K562 (cell line): ENCODE results near the gene SPTBN2. TPM values are rescaled to one million over a fixed set of nuclear protein-coding genes. Genes with fewer than 3 reads are reported as not detected.

Experiments used
- ATAC-seq: fragments of 200-7000 bp; cut with Tn5 transposase; 3 replicates; pipeline ENCODE4 v1.9.1; 2020; ENCODE audit warnings: moderate library complexity
- BruUV-seq: library from RNA; stranded (reverse); fragments of 400-500 nt; replicated peaks from 2 replicates; lab custom pipeline; 2021; lab: Mats Ljungman, UMichigan
- CTCF ChIA-PET: fragments of 300-600 bp; formaldehyde crosslinking; extraction: SDS; loops from one replicate; lab custom pipeline; 2021; ENCODE audit warnings: low intra/inter-chr PET ratio; lab: Yijun Ruan, JAX
- POLR2A ChIA-PET: fragments of 300-600, 350-650 bp; sonication (Branson Sonifier 250); formaldehyde crosslinking; extraction: SDS; loops from one replicate; lab custom pipeline; 2021; ENCODE audit warnings: antibody characterized with exemption, inconsistent platforms; lab: Yijun Ruan, JAX
- DNase-seq, 4 experiments: peaks; one replicate each; pipeline versions ENCODE4 v3.0.0 to v3.0.0-alpha.2; 2011 to 2018; ENCODE audit warnings: low spot score in 3 of 4, mixed read lengths in 3 of 4; ENCODE audit errors: extremely low read depth in 1 of 4
- FAIRE-seq: peaks from 2 replicates; lab custom pipeline; 2011; peaks lifted over from hg19 to GRCh38; lab: Jason Lieb, UNC
- H2AFZ ChIP-seq: 2 replicates; pipeline ENCODE4 v1.6.0; 2011; ENCODE audit warnings: low read depth, low read length, control low read depth, inconsistent platforms
- H3K27ac ChIP-seq: fragments of 200-600 bp; 3 replicates; pipeline ENCODE4 v1.8.0; 2011; ENCODE audit warnings: low read depth, mild to moderate bottlenecking, control low read depth, inconsistent platforms, low read length, moderate library complexity, mixed read lengths; ENCODE audit errors: extremely low read depth
- H3K27me3 ChIP-seq, 2 experiments: fragments of 300-600 bp in 1 of 2; 2 replicates in 1 of 2; 3 replicates in 1 of 2; pipeline versions ENCODE4 v1.6.0 to v1.8.0; 2011; ENCODE audit warnings: inconsistent platforms in 2 of 2, low read length in 2 of 2, mild to moderate bottlenecking in 1 of 2, mixed read lengths in 1 of 2, moderate library complexity in 1 of 2; ENCODE audit not compliant: control insufficient read depth in 2 of 2, insufficient read depth in 2 of 2
- H3K36me3 ChIP-seq: fragments of 300-600 bp; 3 replicates; pipeline ENCODE4 v1.8.0; 2011; ENCODE audit warnings: mild to moderate bottlenecking, low read length, inconsistent platforms; ENCODE audit not compliant: control insufficient read depth, insufficient read depth
- H3K4me1 ChIP-seq, 2 experiments: fragments of 200-600 bp in 1 of 2; replicated peaks in 1 of 2; 2 replicates in 1 of 2; 3 replicates in 1 of 2; pipeline versions ENCODE4 v1.5.1 to v1.8.0; 2011; ENCODE audit warnings: inconsistent platforms in 2 of 2, low read length in 2 of 2, mild to moderate bottlenecking in 1 of 2, mixed read lengths in 1 of 2, moderate library complexity in 1 of 2; ENCODE audit not compliant: control insufficient read depth in 2 of 2, insufficient read depth in 2 of 2
- H3K4me2 ChIP-seq: 2 replicates; pipeline ENCODE4 v1.6.1; 2011; ENCODE audit warnings: low read length, control low read depth, inconsistent platforms, mixed read lengths; ENCODE audit not compliant: insufficient read depth
- H3K4me3 ChIP-seq: fragments of 200-600 bp; sonication (generic), shearing (Covaris generic); 2 replicates; pipeline ENCODE4 v1.5.1; 2016; ENCODE audit warnings: control low read depth, inconsistent platforms
- H3K79me2 ChIP-seq: fragments of 200-600 bp; 3 replicates; pipeline ENCODE4 v1.8.0; 2011; ENCODE audit warnings: low read length, inconsistent platforms; ENCODE audit not compliant: control insufficient read depth, insufficient read depth
- H3K9ac ChIP-seq, 2 experiments: 2 replicates each; pipeline versions ENCODE4 v1.6.0 to v1.6.1; 2011; ENCODE audit warnings: low read depth in 2 of 2, low read length in 2 of 2, control low read depth in 1 of 2, inconsistent platforms in 1 of 2, mild to moderate bottlenecking in 1 of 2, mixed read lengths in 1 of 2; ENCODE audit not compliant: insufficient read depth in 1 of 2
- H3K9me1 ChIP-seq: one replicate; pipeline ENCODE4 v1.6.0; 2011; ENCODE audit warnings: inconsistent platforms, mild to moderate bottlenecking, low read length, moderate library complexity; ENCODE audit not compliant: control insufficient read depth, insufficient read depth
- H3K9me3 ChIP-seq: replicated peaks from 2 replicates; pipeline ENCODE4 v1.5.1; 2011; ENCODE audit warnings: low read depth, low read length, inconsistent platforms; ENCODE audit not compliant: control insufficient read depth, insufficient read depth
- H4K20me1 ChIP-seq: replicated peaks from 2 replicates; pipeline ENCODE4 v1.6.1; 2011; ENCODE audit warnings: low read length, inconsistent platforms, mixed read lengths; ENCODE audit not compliant: control insufficient read depth, insufficient read depth
- NCOA4 ChIP-seq: fragments of 450-650 bp; IDR thresholded peaks from 2 replicates; pipeline ENCODE4 v1.6.1; 2018; ENCODE audit warnings: mild to moderate bottlenecking; ENCODE audit not compliant: partially characterized antibody
- NFRKB ChIP-seq: fragments of 450-650 bp; IDR thresholded peaks from 2 replicates; pipeline ENCODE4 v1.6.1; 2016; ENCODE audit warnings: low read depth
- POLR3G ChIP-seq: IDR thresholded peaks from 2 replicates; pipeline ENCODE4 v1.6.1; 2011; ENCODE audit not compliant: insufficient read length, insufficient replicate concordance; ENCODE audit errors: extremely low read depth
- RBFOX2 ChIP-seq: fragments of 200-400 bp; formaldehyde crosslinking; IDR thresholded peaks from 2 replicates; pipeline ENCODE4 v1.6.1; 2017; ENCODE audit warnings: low read depth, mild to moderate bottlenecking, low read length, moderate library complexity
- WGBS: fragments of 100-300 bp; shearing (Covaris generic); methylation state at CpG from one replicate; pipeline ENCODE4 v1.1.6; 2016; ENCODE audit warnings: low coverage, mixed read lengths; ENCODE audit not compliant: insufficient coverage; ENCODE audit errors: missing lambda C conversion rate; 5-methylcytosine and 5-hydroxymethylcytosine counted together
- in situ Hi-C: fragments of 300-500 bp; cut with MboI; formaldehyde crosslinking; loops from 4 replicates; pipeline ENCODE4 v1.15.0; 2018; ENCODE audit warnings: inconsistent platforms, mixed read lengths
- intact Hi-C: fragments of 100-400 bp; cut with micrococcal nuclease; formaldehyde crosslinking; loops from 2 replicates; pipeline ENCODE4 v1.14.2; 2022
- polyA plus RNA-seq, 8 experiments: library from polyadenylated mRNA; depleted of rRNA in 4 of 8; stranded (reverse) in 5 of 8; unstranded in 3 of 8; fragments of >200 nt; fragmentation: Nextera tagmentation in 2 of 8; fragmentation: Illumina TruSeq in 1 of 8; extraction: Ambion mirVana in 2 of 8; extraction: Trizol in 1 of 8; gene quantifications; 2 replicates each; pipeline versions ENCODE4 v1.2.1 to v1.2.3, GENCODE V29; 2011 to 2014; ENCODE audit warnings: inconsistent platforms in 1 of 8, missing spikeins in 1 of 8
- total RNA-seq, 7 experiments: library from RNA; depleted of rRNA in 6 of 7; stranded (reverse); fragments of >200 nt in 6 of 7; fragmentation: Illumina TruSeq in 2 of 7; extraction: Trizol in 2 of 7; gene quantifications; 2 replicates each; pipeline versions ENCODE4 v1.2.1 to v1.2.3, GENCODE V29; 2011 to 2021; ENCODE audit warnings: low replicate concordance in 1 of 7

SPTBN2 gene
- total and polyA plus RNA-seq, 9 of the 15 experiments (the other 6 are each of a cell fraction or from before 2014, with no cell fraction given), result 0.38 to 56.5 (median 19.7) TPM

GRCh38 chr11:66707486-66707885 lies 21.5 kb downstream of the SPTBN2 start:
- BruUV-seq, result no TSS peak
- H3K27ac ChIP-seq, result no peak overlapping the region
- 93% methylated on average over 22 of the region's 26 CpGs for WGBS

GRCh38 chr11:66706989-66707388 lies 22.0 kb downstream of the SPTBN2 start:
- peaks cover 5 to 37% of the 10 kb centered on the region in 2 experiments for H3K4me1 ChIP-seq
- H3K9ac ChIP-seq, result peak overlapping the region in 1 of 2 experiments; percentile 61; a peak in 2 of 4 replicates
- peaks cover 53% of the 10 kb centered on the region; the same call in 2 of the 3 replicates for H3K36me3 ChIP-seq
- no peak overlapping the region for H3K4me3 ChIP-seq
- in situ Hi-C loops, result no loop called here
- WGBS, result 91% methylated on average over 9 of the region's 9 CpGs
- H3K27me3 ChIP-seq, result no peaks in the 10 kb centered on the region
- no peaks in the 10 kb centered on the region for H4K20me1 ChIP-seq
- no peak for DNase-seq
- no TSS peak for BruUV-seq
- ChIA-PET POLR2A (interaction anchor here (0.5 to 1.6 kb wide), 2 partner anchors 16 to 49 kb away, joined by 3 to 4 read pairs; no protein-coding TSS in a partner anchor), CTCF (no interaction called here)
- H3K9me3 ChIP-seq, result no peaks in the 10 kb centered on the region
- no peak for ATAC-seq
- intact Hi-C loops, result no loop called here
- TF ChIP-seq NCOA4, result no peak
- TF ChIP-seq POLR3G, result no peak
- H3K79me2 ChIP-seq, result no peaks in the 10 kb centered on the region
- H3K4me2 ChIP-seq, result no peak overlapping the region
- H2AFZ ChIP-seq, result no peak overlapping the region
- no peaks in the 10 kb centered on the region for H3K9me1 ChIP-seq
- no peak overlapping the region for H3K27ac ChIP-seq
- no peak for FAIRE-seq

More at GRCh38 chr11:66707486-66707885, 21.5 kb downstream of the SPTBN2 start:
- ChIA-PET CTCF (no interaction called here), POLR2A (interaction anchor here (0.5 to 1.6 kb wide), 2 partner anchors 16 to 50 kb away, joined by 3 to 4 read pairs; no protein-coding TSS in a partner anchor)
- Histone ChIP-seq H3K9ac (peak overlapping the region in 1 of 2 experiments; percentile 26; a peak in 1 of 4 replicates), H3K79me2 (no peaks in the 10 kb centered on the region), H2AFZ (no peak overlapping the region), H3K4me3 (no peak overlapping the region), H4K20me1 (no peaks in the 10 kb centered on the region), H3K36me3 (peaks cover 53% of the 10 kb centered on the region; the same call in 2 of the 3 replicates), H3K9me3 (no peaks in the 10 kb centered on the region), H3K9me1 (no peaks in the 10 kb centered on the region), H3K4me1 (peaks cover under 1 to 32% of the 10 kb centered on the region in 2 experiments; a peak in 4 of 5 replicates)
- ATAC-seq, result no peak
- DNase-seq, result no peak
- intact Hi-C loops, result no loop called here
- TF ChIP-seq RBFOX2 (0 out of 2 replicates have a peak, but pooled peaks have one; percentile 18), NFRKB (no peak)
- TF ChIP-seq, all 486 proteins: peak for 1
- no peaks in the 10 kb centered on the region for H3K27me3 ChIP-seq
- no peak for FAIRE-seq
- H3K4me2 ChIP-seq, result no peak overlapping the region
- in situ Hi-C loops, result no loop called here
